HepG2 (cell line): ENCODE results near the gene CDH2. TPM values are rescaled to one million over a fixed set of nuclear protein-coding genes. Genes with fewer than 3 reads are reported as not detected.

Source experiments
- ATAC-seq: fragments of 200-7000 bp; cut with Tn5 transposase; 3 replicates; pipeline ENCODE4 v1.9.1; 2020; ENCODE audit warnings: mild to moderate bottlenecking, moderate library complexity
- BruUV-seq: library from RNA; stranded (reverse); fragments of 400-500 nt; replicated peaks from 2 replicates; lab custom pipeline; 2021; lab: Mats Ljungman, UMichigan
- CTCF ChIA-PET: fragments of 300-600 bp; formaldehyde crosslinking; extraction: SDS; loops from one replicate; lab custom pipeline; 2021; ENCODE audit warnings: low total read pairs, inconsistent platforms, low intra/inter-chr PET ratio; lab: Yijun Ruan, JAX
- POLR2A ChIA-PET: fragments of 350-600 bp; sonication (Branson Sonifier 250); formaldehyde crosslinking; loops from one replicate; lab custom pipeline; 2020; ENCODE audit warnings: antibody characterized with exemption, inconsistent platforms; lab: Yijun Ruan, JAX
- DNase-seq: peaks from one replicate; pipeline ENCODE4 v3.0.0-alpha.2; 2015; ENCODE audit warnings: low spot score
- FAIRE-seq: peaks from 3 replicates; lab custom pipeline; 2011; peaks lifted over from hg19 to GRCh38; lab: Jason Lieb, UNC
- H2AFZ ChIP-seq: one replicate; pipeline ENCODE4 v1.6.1; 2011; ENCODE audit warnings: low read length, inconsistent platforms
- H3K27ac ChIP-seq: fragments of 300-600 bp; 3 replicates; pipeline ENCODE4 v1.8.0; 2011; ENCODE audit warnings: mixed run types, mild to moderate bottlenecking, mixed read lengths, low read length, inconsistent platforms; ENCODE audit not compliant: insufficient read depth; ENCODE audit errors: extremely low read length
- H3K27me3 ChIP-seq, 2 experiments: fragments of 200-600 bp in 1 of 2; 2 replicates in 1 of 2; 3 replicates in 1 of 2; pipeline versions ENCODE4 v1.6.0 to v1.8.0; 2011; ENCODE audit warnings: low read length in 2 of 2, mild to moderate bottlenecking in 2 of 2, moderate library complexity in 2 of 2, inconsistent platforms in 1 of 2; ENCODE audit not compliant: insufficient read depth in 2 of 2, control insufficient read depth in 1 of 2
- H3K36me3 ChIP-seq, 2 experiments: fragments of 200-600 bp in 1 of 2; replicated peaks in 1 of 2; 2 replicates in 1 of 2; 3 replicates in 1 of 2; pipeline versions ENCODE4 v1.5.1 to v1.8.0; 2011; ENCODE audit warnings: low read length in 2 of 2, inconsistent platforms in 1 of 2; ENCODE audit not compliant: insufficient read depth in 2 of 2, control insufficient read depth in 1 of 2
- H3K4me1 ChIP-seq: 2 replicates; pipeline ENCODE4 v1.5.1; 2012; ENCODE audit warnings: low read length, inconsistent platforms; ENCODE audit not compliant: insufficient read depth
- H3K4me2 ChIP-seq: 2 replicates; pipeline ENCODE4 v1.6.0; 2011; ENCODE audit warnings: low read depth, low read length, inconsistent platforms
- H3K4me3 ChIP-seq, 3 experiments: fragments of 200-600 bp in 1 of 3; sonication (generic), shearing (Covaris generic) in 1 of 3; replicated peaks in 1 of 3; 2 replicates each; pipeline ENCODE4 v1.5.1; 2011 to 2016; ENCODE audit warnings: low read length in 3 of 3, inconsistent platforms in 2 of 3, low read depth in 2 of 3, mild to moderate bottlenecking in 2 of 3, control low read depth in 1 of 3, mixed read lengths in 1 of 3; ENCODE audit not compliant: insufficient read depth in 1 of 3
- H3K79me2 ChIP-seq: one replicate; pipeline ENCODE4 v1.6.1; 2011; ENCODE audit warnings: low read length, inconsistent platforms; ENCODE audit not compliant: insufficient read depth
- H3K9ac ChIP-seq: 2 replicates; pipeline ENCODE4 v1.6.0; 2011; ENCODE audit warnings: mild to moderate bottlenecking, low read depth, low read length, inconsistent platforms; ENCODE audit not compliant: insufficient read depth
- H3K9me3 ChIP-seq: 2 replicates; pipeline ENCODE4 v1.5.1; 2012; ENCODE audit warnings: mild to moderate bottlenecking, low read length
- H4K20me1 ChIP-seq: 2 replicates; pipeline ENCODE4 v1.6.0; 2011; ENCODE audit warnings: inconsistent platforms, mild to moderate bottlenecking, low read length, moderate library complexity; ENCODE audit not compliant: insufficient read depth
- ELF1 ChIP-seq: sonication (generic); formaldehyde crosslinking; IDR thresholded peaks from 2 replicates; pipeline ENCODE4 v1.4.0; 2020; ENCODE audit warnings: missing genetic modification reagents
- FOSL1 ChIP-seq: sonication (generic); formaldehyde crosslinking; IDR thresholded peaks from 2 replicates; pipeline ENCODE4 v1.9.0; 2021; ENCODE audit warnings: missing genetic modification reagents, borderline replicate concordance
- JARID2 ChIP-seq: sonication (generic); formaldehyde crosslinking; IDR thresholded peaks from 2 replicates; pipeline ENCODE4 v1.8.1; 2023; ENCODE audit warnings: missing genetic modification reagents, inconsistent platforms; ENCODE audit not compliant: insufficient replicate concordance
- KLF9 ChIP-seq: IDR thresholded peaks from 2 replicates; pipeline ENCODE4 v1.6.1; 2016; ENCODE audit warnings: low read depth
- SMARCE1 ChIP-seq: fragments of 450-650 bp; IDR thresholded peaks from 2 replicates; pipeline ENCODE4 v1.6.1; 2017; ENCODE audit warnings: borderline replicate concordance
- ZFY ChIP-seq: sonication (generic); formaldehyde crosslinking; IDR thresholded peaks from 2 replicates; pipeline ENCODE4 v1.4.0; 2020; ENCODE audit warnings: missing genetic modification reagents
- ZNF136 ChIP-seq: sonication (generic); formaldehyde crosslinking; IDR thresholded peaks from 2 replicates; pipeline ENCODE4 v1.8.1; 2022; ENCODE audit warnings: low read depth, mild to moderate bottlenecking, moderate library complexity, missing genetic modification reagents
- ZNF253 ChIP-seq: sonication (generic); formaldehyde crosslinking; IDR thresholded peaks from 2 replicates; pipeline ENCODE4 v1.8.0; 2022; ENCODE audit warnings: mild to moderate bottlenecking, missing genetic modification reagents, borderline replicate concordance
- ZNF557 ChIP-seq: sonication (generic); formaldehyde crosslinking; IDR thresholded peaks from 2 replicates; pipeline ENCODE4 v1.4.0; 2020; ENCODE audit warnings: missing genetic modification reagents
- in situ Hi-C: cut with HindIII; loops from 2 replicates; pipeline ENCODE4 v1.10.0; 2017; ENCODE audit warnings: low pct_unique_long_range_greater_than_20kb; ENCODE audit not compliant: extremely low pct_ligation_motif_present
- intact Hi-C: fragments of 100-400 bp; cut with micrococcal nuclease; formaldehyde crosslinking; loops from one replicate; pipeline ENCODE4 v1.10.0; 2022; ENCODE audit not compliant: unreplicated experiment
- polyA plus RNA-seq, 8 experiments: library from polyadenylated mRNA; depleted of rRNA in 3 of 8; stranded (reverse) in 7 of 8; unstranded in 1 of 8; fragments of >200 nt; fragmentation: Illumina TruSeq in 4 of 8; extraction: Trizol in 4 of 8; gene quantifications; 2 replicates each; pipeline versions ENCODE4 v1.2.1 to v1.2.3, GENCODE V29; 2011 to 2016; ENCODE audit warnings: low read depth in 4 of 8, missing spikeins in 1 of 8, mixed read lengths in 1 of 8; ENCODE audit not compliant: insufficient read depth in 1 of 8
- total RNA-seq, 5 experiments: library from RNA; depleted of rRNA; stranded (reverse); fragments of >200 nt; fragmentation: Illumina TruSeq; extraction: Trizol; gene quantifications; 2 replicates each; pipeline ENCODE4 v1.2.3, GENCODE V29; 2016; ENCODE audit warnings: low read depth in 1 of 5
- TF ChIP-seq, protein P1 (sequence below): sonication (generic); formaldehyde crosslinking; IDR thresholded peaks from 2 replicates; pipeline ENCODE4 v1.4.0; 2020; ENCODE audit warnings: missing genetic modification reagents, borderline replicate concordance
- TF ChIP-seq, protein P2 (sequence below): sonication (generic); formaldehyde crosslinking; IDR thresholded peaks from 2 replicates; pipeline ENCODE4 v1.8.1; 2023; ENCODE audit warnings: missing genetic modification reagents, inconsistent platforms, borderline replicate concordance
- TF ChIP-seq, protein P3 (sequence below): sonication (generic); formaldehyde crosslinking; IDR thresholded peaks from 2 replicates; pipeline ENCODE4 v1.5.0; 2020; ENCODE audit warnings: mild to moderate bottlenecking, missing genetic modification reagents

CDH2 gene
- total and polyA plus RNA-seq, 2 of the 13 experiments (the other 11 are each of a cell fraction or from before 2014, with no cell fraction given), result 18.6 to 36.1 TPM

DNA sequence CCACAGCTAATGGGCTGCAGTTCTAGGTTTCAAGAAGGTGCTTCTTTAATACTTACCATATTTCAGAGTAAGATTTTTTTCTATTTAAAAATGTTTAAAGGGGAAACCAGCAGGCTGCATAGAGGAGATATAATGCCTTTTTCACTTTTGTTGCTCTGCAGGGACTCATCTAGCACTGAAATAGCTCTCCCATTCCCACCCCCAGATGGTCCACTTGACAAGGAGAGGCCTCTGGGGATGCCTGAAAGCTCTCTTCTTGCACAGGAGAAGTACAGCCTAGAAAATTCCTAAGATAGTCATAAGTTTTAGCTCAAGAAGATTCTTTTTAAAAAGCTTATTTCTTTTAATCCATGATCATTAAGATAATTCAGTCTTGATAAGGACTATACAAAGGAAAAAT lies 126.4 kb downstream of the CDH2 start:
- no peak for DNase-seq
- Histone ChIP-seq H3K27ac (no peak overlapping the region), H3K4me1 (no peaks in the 10 kb centered on the region), H3K9me3 (no peaks in the 10 kb centered on the region), H4K20me1 (no peaks in the 10 kb centered on the region), H3K4me3 (no peak overlapping the region), H2AFZ (no peak overlapping the region), H3K36me3 (no peaks in the 10 kb centered on the region; a peak in 1 of 5 replicates), H3K27me3 (no peaks in the 10 kb centered on the region), H3K79me2 (no peaks in the 10 kb centered on the region), H3K9ac (no peak overlapping the region), H3K4me2 (no peak overlapping the region)
- no peak for TF ChIP-seq ZNF136 (CRISPR knock-in tag)
- TF ChIP-seq, protein P1, sequence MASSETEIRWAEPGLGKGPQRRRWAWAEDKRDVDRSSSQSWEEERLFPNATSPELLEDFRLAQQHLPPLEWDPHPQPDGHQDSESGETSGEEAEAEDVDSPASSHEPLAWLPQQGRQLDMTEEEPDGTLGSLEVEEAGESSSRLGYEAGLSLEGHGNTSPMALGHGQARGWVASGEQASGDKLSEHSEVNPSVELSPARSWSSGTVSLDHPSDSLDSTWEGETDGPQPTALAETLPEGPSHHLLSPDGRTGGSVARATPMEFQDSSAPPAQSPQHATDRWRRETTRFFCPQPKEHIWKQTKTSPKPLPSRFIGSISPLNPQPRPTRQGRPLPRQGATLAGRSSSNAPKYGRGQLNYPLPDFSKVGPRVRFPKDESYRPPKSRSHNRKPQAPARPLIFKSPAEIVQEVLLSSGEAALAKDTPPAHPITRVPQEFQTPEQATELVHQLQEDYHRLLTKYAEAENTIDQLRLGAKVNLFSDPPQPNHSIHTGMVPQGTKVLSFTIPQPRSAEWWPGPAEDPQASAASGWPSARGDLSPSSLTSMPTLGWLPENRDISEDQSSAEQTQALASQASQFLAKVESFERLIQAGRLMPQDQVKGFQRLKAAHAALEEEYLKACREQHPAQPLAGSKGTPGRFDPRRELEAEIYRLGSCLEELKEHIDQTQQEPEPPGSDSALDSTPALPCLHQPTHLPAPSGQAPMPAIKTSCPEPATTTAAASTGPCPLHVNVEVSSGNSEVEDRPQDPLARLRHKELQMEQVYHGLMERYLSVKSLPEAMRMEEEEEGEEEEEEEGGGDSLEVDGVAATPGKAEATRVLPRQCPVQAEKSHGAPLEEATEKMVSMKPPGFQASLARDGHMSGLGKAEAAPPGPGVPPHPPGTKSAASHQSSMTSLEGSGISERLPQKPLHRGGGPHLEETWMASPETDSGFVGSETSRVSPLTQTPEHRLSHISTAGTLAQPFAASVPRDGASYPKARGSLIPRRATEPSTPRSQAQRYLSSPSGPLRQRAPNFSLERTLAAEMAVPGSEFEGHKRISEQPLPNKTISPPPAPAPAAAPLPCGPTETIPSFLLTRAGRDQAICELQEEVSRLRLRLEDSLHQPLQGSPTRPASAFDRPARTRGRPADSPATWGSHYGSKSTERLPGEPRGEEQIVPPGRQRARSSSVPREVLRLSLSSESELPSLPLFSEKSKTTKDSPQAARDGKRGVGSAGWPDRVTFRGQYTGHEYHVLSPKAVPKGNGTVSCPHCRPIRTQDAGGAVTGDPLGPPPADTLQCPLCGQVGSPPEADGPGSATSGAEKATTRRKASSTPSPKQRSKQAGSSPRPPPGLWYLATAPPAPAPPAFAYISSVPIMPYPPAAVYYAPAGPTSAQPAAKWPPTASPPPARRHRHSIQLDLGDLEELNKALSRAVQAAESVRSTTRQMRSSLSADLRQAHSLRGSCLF (CRISPR knock-in tag), result no peak
- no peak for TF ChIP-seq KLF9 (CRISPR knock-in tag)
- no peak for TF ChIP-seq ZFY
- TF ChIP-seq, protein P2, sequence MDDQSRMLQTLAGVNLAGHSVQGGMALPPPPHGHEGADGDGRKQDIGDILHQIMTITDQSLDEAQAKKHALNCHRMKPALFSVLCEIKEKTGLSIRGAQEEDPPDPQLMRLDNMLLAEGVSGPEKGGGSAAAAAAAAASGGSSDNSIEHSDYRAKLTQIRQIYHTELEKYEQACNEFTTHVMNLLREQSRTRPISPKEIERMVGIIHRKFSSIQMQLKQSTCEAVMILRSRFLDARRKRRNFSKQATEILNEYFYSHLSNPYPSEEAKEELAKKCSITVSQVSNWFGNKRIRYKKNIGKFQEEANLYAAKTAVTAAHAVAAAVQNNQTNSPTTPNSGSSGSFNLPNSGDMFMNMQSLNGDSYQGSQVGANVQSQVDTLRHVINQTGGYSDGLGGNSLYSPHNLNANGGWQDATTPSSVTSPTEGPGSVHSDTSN (CRISPR knock-in tag), result no peak
- TF ChIP-seq ZNF253 (CRISPR knock-in tag), result no peak
- TF ChIP-seq, protein P3, sequence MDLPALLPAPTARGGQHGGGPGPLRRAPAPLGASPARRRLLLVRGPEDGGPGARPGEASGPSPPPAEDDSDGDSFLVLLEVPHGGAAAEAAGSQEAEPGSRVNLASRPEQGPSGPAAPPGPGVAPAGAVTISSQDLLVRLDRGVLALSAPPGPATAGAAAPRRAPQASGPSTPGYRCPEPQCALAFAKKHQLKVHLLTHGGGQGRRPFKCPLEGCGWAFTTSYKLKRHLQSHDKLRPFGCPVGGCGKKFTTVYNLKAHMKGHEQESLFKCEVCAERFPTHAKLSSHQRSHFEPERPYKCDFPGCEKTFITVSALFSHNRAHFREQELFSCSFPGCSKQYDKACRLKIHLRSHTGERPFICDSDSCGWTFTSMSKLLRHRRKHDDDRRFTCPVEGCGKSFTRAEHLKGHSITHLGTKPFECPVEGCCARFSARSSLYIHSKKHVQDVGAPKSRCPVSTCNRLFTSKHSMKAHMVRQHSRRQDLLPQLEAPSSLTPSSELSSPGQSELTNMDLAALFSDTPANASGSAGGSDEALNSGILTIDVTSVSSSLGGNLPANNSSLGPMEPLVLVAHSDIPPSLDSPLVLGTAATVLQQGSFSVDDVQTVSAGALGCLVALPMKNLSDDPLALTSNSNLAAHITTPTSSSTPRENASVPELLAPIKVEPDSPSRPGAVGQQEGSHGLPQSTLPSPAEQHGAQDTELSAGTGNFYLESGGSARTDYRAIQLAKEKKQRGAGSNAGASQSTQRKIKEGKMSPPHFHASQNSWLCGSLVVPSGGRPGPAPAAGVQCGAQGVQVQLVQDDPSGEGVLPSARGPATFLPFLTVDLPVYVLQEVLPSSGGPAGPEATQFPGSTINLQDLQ (CRISPR knock-in tag), result no peak
- TF ChIP-seq JARID2, result no peak
- TF ChIP-seq ELF1 (CRISPR knock-in tag), result no peak
- TF ChIP-seq SMARCE1, result no peak
- TF ChIP-seq FOSL1 (CRISPR knock-in tag), result no peak
- TF ChIP-seq ZNF557, result no peak
- ChIA-PET POLR2A (no interaction called here), CTCF (no interaction called here)
- no peak for FAIRE-seq
- no TSS peak for BruUV-seq
- no peak for ATAC-seq
- intact Hi-C loops, result no loop called here
- in situ Hi-C loops, result no loop called here
